GM12892 (cell line): Measurements from ENCODE around the gene A2M.

ENCODE experiments used
- POLR2AphosphoS5 ChIP-seq: IDR thresholded peaks from 2 replicates; pipeline ENCODE4 v1.6.1; 2011; ENCODE audit warnings: low read depth, low read length, control low read depth
- TAF1 ChIP-seq: IDR thresholded peaks from 2 replicates; pipeline ENCODE4 v1.6.1; 2011; ENCODE audit warnings: low read depth, mild to moderate bottlenecking, control low read depth, low read length, borderline replicate concordance

DNA sequence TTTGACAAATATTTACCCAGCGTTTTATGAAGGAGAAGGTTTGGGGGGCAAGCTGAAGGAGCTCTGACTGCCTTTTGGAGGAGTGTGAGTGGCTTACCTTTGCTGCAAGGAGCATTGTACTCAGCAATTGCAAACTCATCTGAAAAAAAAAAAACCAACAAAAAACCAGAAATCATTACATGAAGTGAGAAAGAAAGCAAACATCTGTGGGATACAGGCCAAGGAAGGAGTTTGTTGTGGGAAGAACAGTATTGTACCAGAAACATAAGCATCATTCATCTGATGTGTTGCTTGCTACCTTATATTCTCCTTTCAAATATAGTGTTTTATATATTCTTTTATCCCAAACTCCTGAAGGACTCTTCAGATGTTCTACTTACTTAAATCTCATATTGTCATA lies 47.6 kb downstream of the A2M start:
- no peak for TF ChIP-seq POLR2AphosphoS5
- no peak for TF ChIP-seq TAF1
